ENCODE measurements around the gene LDB3. TPM values are rescaled to one million over a fixed set of nuclear protein-coding genes. Genes with fewer than 3 reads are reported as not detected.

Gene LDB3
- total RNA-seq, 2 donors from 2014 or later = 0.11 to 0.35 TPM

- Histone ChIP-seq H3K27ac (ENCODE audit: low read depth, low read length) (no peak overlapping the region), H3K4me1 (ENCODE audit: control insufficient read depth, insufficient read depth, low read length) (no peaks in the 10 kb centered on the region), H3K9me3 (ENCODE audit: control insufficient read depth, low read length) (no peaks in the 10 kb centered on the region), H3K4me3 (ENCODE audit: low read length) (no peak overlapping the region), H3K9ac (ENCODE audit: extremely low read depth, low read length, poor library complexity, severe bottlenecking) (no peak overlapping the region), H3K36me3 (ENCODE audit: control insufficient read depth, insufficient read depth, low read length) (no peaks in the 10 kb centered on the region), H3K27me3 (ENCODE audit: control insufficient read depth, insufficient read depth, low read length, poor library complexity, severe bottlenecking) (no peaks in the 10 kb centered on the region)
- H3K4me1 Mint-ChIP-seq = peaks cover 8% of the 10 kb centered on the region
- H3K9me3 Mint-ChIP-seq = no peaks in the 10 kb centered on the region
- DNase-seq = no peak
- peaks cover 7% of the 10 kb centered on the region for H3K27me3 Mint-ChIP-seq (ENCODE audit: insufficient read depth)
- H3K4me3 Mint-ChIP-seq = no peak overlapping the region
- H3K27ac Mint-ChIP-seq = no peak overlapping the region
- H3K36me3 Mint-ChIP-seq (ENCODE audit: low read depth) = no peaks in the 10 kb centered on the region
- 93 to 94% methylated on average over 3 to 8 of the region's 8 CpGs for WGBS, 2 experiments (ENCODE audit: insufficient coverage in 1 of 2, insufficient read length in 1 of 2)
- no peak for TF ChIP-seq CTCF (conservative IDR thresholded peaks at IDR 0.05)
Measured at GRCh38 chr10:86692023-86692514, 23.8 kb downstream of the LDB3 start.

- Histone ChIP-seq H3K9ac (ENCODE audit: extremely low read depth, low read length, poor library complexity, severe bottlenecking) (no peak overlapping the region), H3K27ac (ENCODE audit: low read depth, low read length) (no peak overlapping the region), H3K36me3 (ENCODE audit: control insufficient read depth, insufficient read depth, low read length) (no peaks in the 10 kb centered on the region), H3K9me3 (ENCODE audit: control insufficient read depth, low read length) (no peaks in the 10 kb centered on the region), H3K27me3 (ENCODE audit: control insufficient read depth, insufficient read depth, low read length, poor library complexity, severe bottlenecking) (no peaks in the 10 kb centered on the region), H3K4me3 (ENCODE audit: low read length) (no peak overlapping the region), H3K4me1 (ENCODE audit: control insufficient read depth, insufficient read depth, low read length) (no peaks in the 10 kb centered on the region)
- WGBS, 2 experiments (ENCODE audit: insufficient coverage in 1 of 2, insufficient read length in 1 of 2) = 92 to 100% methylated on average over 5 to 7 of the region's 7 CpGs
- no peak overlapping the region for H3K27ac Mint-ChIP-seq
- H3K27me3 Mint-ChIP-seq (ENCODE audit: insufficient read depth) = peaks cover 7% of the 10 kb centered on the region
- no peak overlapping the region for H3K4me3 Mint-ChIP-seq
- no peak for DNase-seq
- no peaks in the 10 kb centered on the region for H3K36me3 Mint-ChIP-seq (ENCODE audit: low read depth)
- H3K4me1 Mint-ChIP-seq = peaks cover 8% of the 10 kb centered on the region
- TF ChIP-seq CTCF (conservative IDR thresholded peaks at IDR 0.05) = no peak
- no peaks in the 10 kb centered on the region for H3K9me3 Mint-ChIP-seq
Measured at GRCh38 chr10:86692664-86693063, 24.4 kb downstream of the LDB3 start.

- Mint-ChIP-seq H3K9me3 (no peaks in the 10 kb centered on the region), H3K36me3 (ENCODE audit: low read depth) (no peaks in the 10 kb centered on the region), H3K27ac (no peak overlapping the region), H3K4me3 (no peak overlapping the region), H3K27me3 (ENCODE audit: insufficient read depth) (peaks cover 7% of the 10 kb centered on the region), H3K4me1 (peaks cover 8% of the 10 kb centered on the region)
- TF ChIP-seq CTCF (conservative IDR thresholded peaks at IDR 0.05) = no peak
- WGBS, 2 experiments (ENCODE audit: insufficient coverage in 1 of 2, insufficient read length in 1 of 2) = 92 to 100% methylated on average over 2 of the region's 2 CpGs
- Histone ChIP-seq H3K36me3 (ENCODE audit: control insufficient read depth, insufficient read depth, low read length) (no peaks in the 10 kb centered on the region), H3K4me3 (ENCODE audit: low read length) (no peak overlapping the region), H3K4me1 (ENCODE audit: control insufficient read depth, insufficient read depth, low read length) (no peaks in the 10 kb centered on the region), H3K27me3 (ENCODE audit: control insufficient read depth, insufficient read depth, low read length, poor library complexity, severe bottlenecking) (no peaks in the 10 kb centered on the region), H3K9me3 (ENCODE audit: control insufficient read depth, low read length) (no peaks in the 10 kb centered on the region), H3K9ac (ENCODE audit: extremely low read depth, low read length, poor library complexity, severe bottlenecking) (no peak overlapping the region), H3K27ac (ENCODE audit: low read depth, low read length) (no peak overlapping the region)
- DNase-seq = no peak
Measured at GRCh38 chr10:86693275-86693674, 25.0 kb downstream of the LDB3 start.
